COLO829 (cell line): ENCODE data around the gene B4GALT1.

Experiments
- DNase-seq: peaks from one replicate; pipeline ENCODE4 v3.0.0; 2012; ENCODE audit warnings: low spot score

B4GALT1 gene

GRCh38 chr9:33123407-33124031 is 43.6 kb downstream of the B4GALT1 start:
- DNase-seq, result no peak

- DNase-seq, result no peak
Measured at GRCh38 chr9:33120620-33121019, 46.5 kb downstream of the B4GALT1 start.

GRCh38 chr9:33117796-33118195 is 49.3 kb downstream of the B4GALT1 start:
- no peak for DNase-seq

GRCh38 chr9:33117306-33117705 is 49.8 kb downstream of the B4GALT1 start:
- DNase-seq, result no peak

- no peak for DNase-seq
Measured at GRCh38 chr9:33116860-33117259, 50.3 kb downstream of the B4GALT1 start.

GRCh38 chr9:33114746-33115145 is 52.4 kb downstream of the B4GALT1 start:
- no peak for DNase-seq

- DNase-seq, result no peak
Measured at GRCh38 chr9:33113799-33114547, 53.2 kb downstream of the B4GALT1 start.

- DNase-seq, result no peak
Measured at GRCh38 chr9:33112094-33112493, 55.0 kb downstream of the B4GALT1 start.

GRCh38 chr9:33111631-33112030 is 55.5 kb downstream of the B4GALT1 start:
- DNase-seq, result no peak

- DNase-seq, result no peak
Measured at GRCh38 chr9:33110686-33111085, 56.5 kb downstream of the B4GALT1 start.

GRCh38 chr9:33109850-33110595 is 57.1 kb downstream of the B4GALT1 start:
- DNase-seq, result no peak

GRCh38 chr9:33109097-33109496 is 58.0 kb downstream of the B4GALT1 start:
- no peak for DNase-seq

- DNase-seq, result no peak
Measured at GRCh38 chr9:33108472-33108871, 58.7 kb downstream of the B4GALT1 start.

- no peak for DNase-seq
Measured at GRCh38 chr9:33107762-33108161, 59.4 kb downstream of the B4GALT1 start.

GRCh38 chr9:33106827-33107621 is 60.1 kb downstream of the B4GALT1 start:
- DNase-seq, result no peak

- DNase-seq, result no peak
Measured at GRCh38 chr9:33106372-33106771, 60.8 kb downstream of the B4GALT1 start.

- no peak for DNase-seq
Measured at GRCh38 chr9:33105959-33106358, 61.2 kb downstream of the B4GALT1 start.

- DNase-seq, result no peak
Measured at GRCh38 chr9:33105504-33105903, 61.6 kb downstream of the B4GALT1 start.

GRCh38 chr9:33104401-33104800 is 62.7 kb downstream of the B4GALT1 start:
- DNase-seq, result no peak

GRCh38 chr9:33103501-33104281 is 63.4 kb downstream of the B4GALT1 start:
- no peak for DNase-seq

GRCh38 chr9:33102551-33103210 is 64.5 kb downstream of the B4GALT1 start:
- no peak for DNase-seq
